Caco-2 (cell line): ENCODE results near the gene ERC2. TPM values are rescaled to one million over a fixed set of nuclear protein-coding genes. Genes with fewer than 3 reads are reported as not detected.

Experiments
- BruUV-seq: library from RNA; stranded (reverse); fragments of 400-500 nt; replicated peaks from 2 replicates; lab custom pipeline; 2021; lab: Mats Ljungman, UMichigan
- CTCF ChIA-PET: fragments of 300-600 bp; sonication (Branson Sonifier 250); formaldehyde crosslinking; loops from one replicate; lab custom pipeline; 2022; ENCODE audit warnings: antibody characterized with exemption; lab: Charles Lee
- POLR2A ChIA-PET: fragments of 300-600 bp; sonication (Branson Sonifier 250); formaldehyde crosslinking; loops from one replicate; lab custom pipeline; 2022; ENCODE audit warnings: antibody characterized with exemption; lab: Charles Lee
- DNase-seq, 2 experiments: peaks; one replicate each; pipeline versions ENCODE4 v3.0.0 to v3.0.0-alpha.2; 2020 to 2022
- H3K27me3 ChIP-seq: replicated peaks from 2 replicates; pipeline ENCODE4 v1.6.0; 2011; ENCODE audit warnings: low read length; ENCODE audit not compliant: control insufficient read depth, insufficient read depth
- H3K36me3 ChIP-seq: 2 replicates; pipeline ENCODE4 v1.5.1; 2011; ENCODE audit warnings: low read length; ENCODE audit not compliant: control insufficient read depth, insufficient read depth
- H3K4me1 ChIP-seq: fragments of 250-450 bp; sonication (Bioruptor Pico); 2 replicates; pipeline ENCODE4 v1.5.1; 2020; ENCODE audit warnings: mild to moderate bottlenecking
- H3K4me3 ChIP-seq: 2 replicates; pipeline ENCODE4 v1.5.1; 2011; ENCODE audit warnings: low read depth, mild to moderate bottlenecking, control low read depth, low read length
- H3K9me3 ChIP-seq: fragments of 250-450 bp; sonication (Bioruptor Pico); 2 replicates; pipeline ENCODE4 v1.5.1; 2020; ENCODE audit warnings: mild to moderate bottlenecking, moderate library complexity
- H3K27ac Mint-ChIP-seq: one replicate; pipeline ENCODE4 v1.8.0; 2022; ENCODE audit warnings: mixed read lengths; ENCODE audit not compliant: unreplicated experiment
- H3K27me3 Mint-ChIP-seq: one replicate; pipeline ENCODE4 v1.8.0; 2022; ENCODE audit warnings: mixed read lengths; ENCODE audit not compliant: insufficient read depth, unreplicated experiment
- H3K36me3 Mint-ChIP-seq: one replicate; pipeline ENCODE4 v1.8.0; 2022; ENCODE audit warnings: mild to moderate bottlenecking, mixed read lengths; ENCODE audit not compliant: insufficient read depth, unreplicated experiment
- H3K4me1 Mint-ChIP-seq: one replicate; pipeline ENCODE4 v1.8.0; 2022; ENCODE audit warnings: low read depth, mixed read lengths; ENCODE audit not compliant: unreplicated experiment
- H3K4me3 Mint-ChIP-seq: one replicate; pipeline ENCODE4 v1.8.0; 2022; ENCODE audit warnings: mild to moderate bottlenecking, moderate library complexity, mixed read lengths; ENCODE audit not compliant: unreplicated experiment
- H3K9me3 Mint-ChIP-seq: one replicate; pipeline ENCODE4 v1.8.0; 2022; ENCODE audit warnings: mixed read lengths; ENCODE audit not compliant: unreplicated experiment
- CTCF ChIP-seq, 2 experiments: fragments of 200-600 bp in 1 of 2; IDR thresholded peaks; 1 replicate in 1 of 2; 2 replicates in 1 of 2; pipeline versions ENCODE4 v1.5.1 to v1.8.0; 2011 to 2022; ENCODE audit warnings: antibody characterized with exemption in 1 of 2, control low read depth in 1 of 2, inconsistent platforms in 1 of 2, low read depth in 1 of 2, low read length in 1 of 2, mild to moderate bottlenecking in 1 of 2, moderate library complexity in 1 of 2; ENCODE audit not compliant: insufficient read depth in 1 of 2, severe bottlenecking in 1 of 2, unreplicated experiment in 1 of 2
- intact Hi-C: fragments of 100-400 bp; cut with micrococcal nuclease; formaldehyde crosslinking; loops from one replicate; pipeline ENCODE4 v1.10.0; 2022; ENCODE audit not compliant: unreplicated experiment
- total RNA-seq: library from RNA; stranded (reverse); gene quantifications from 2 replicates; pipeline ENCODE4 v1.2.3, GENCODE V29; 2022

Gene ERC2
- total RNA-seq, 1 experiment from 2014 or later = 0.54 TPM

GRCh38 chr3:55819005-55819404 lies 649.3 kb downstream of the ERC2 start:
- CTCF ChIA-PET = no interaction called here
- no peaks in the 10 kb centered on the region for H3K9me3 Mint-ChIP-seq
- H3K4me1 Mint-ChIP-seq = no peaks in the 10 kb centered on the region
- no peak for TF ChIP-seq CTCF (IDR thresholded peaks at IDR 0.05; ENCODE audit: insufficient read depth in 1 of 2, low read depth in 1 of 2, low read length in 1 of 2, severe bottlenecking in 1 of 2, unreplicated experiment in 1 of 2)
- DNase-seq = no peak
- POLR2A ChIA-PET = no interaction called here
- no peak overlapping the region for H3K27ac Mint-ChIP-seq
- no peaks in the 10 kb centered on the region for H3K27me3 ChIP-seq
- peaks cover 7% of the 10 kb centered on the region for H3K27me3 Mint-ChIP-seq
- H3K36me3 ChIP-seq = no peaks in the 10 kb centered on the region
- H3K36me3 Mint-ChIP-seq = no peaks in the 10 kb centered on the region
- BruUV-seq = no TSS peak
- H3K9me3 ChIP-seq = no peaks in the 10 kb centered on the region
- no peaks in the 10 kb centered on the region for H3K4me1 ChIP-seq
- no peak overlapping the region for H3K4me3 Mint-ChIP-seq
- no peak overlapping the region for H3K4me3 ChIP-seq
- intact Hi-C loops = no loop called here

GRCh38 chr3:55818485-55818884 lies 649.8 kb downstream of the ERC2 start:
- intact Hi-C loops = no loop called here
- ChIA-PET POLR2A (no interaction called here), CTCF (no interaction called here)
- DNase-seq = no peak
- BruUV-seq = no TSS peak
- Mint-ChIP-seq H3K27me3 (peaks cover 7% of the 10 kb centered on the region), H3K9me3 (no peaks in the 10 kb centered on the region), H3K27ac (no peak overlapping the region), H3K4me3 (no peak overlapping the region), H3K36me3 (no peaks in the 10 kb centered on the region), H3K4me1 (no peaks in the 10 kb centered on the region)
- TF ChIP-seq CTCF (IDR thresholded peaks at IDR 0.05; ENCODE audit: insufficient read depth in 1 of 2, low read depth in 1 of 2, low read length in 1 of 2, severe bottlenecking in 1 of 2, unreplicated experiment in 1 of 2) = no peak
- H3K9me3 ChIP-seq = no peaks in the 10 kb centered on the region
- no peaks in the 10 kb centered on the region for H3K27me3 ChIP-seq
- H3K36me3 ChIP-seq = no peaks in the 10 kb centered on the region
- no peaks in the 10 kb centered on the region for H3K4me1 ChIP-seq
- H3K4me3 ChIP-seq = no peak overlapping the region

- Histone ChIP-seq H3K4me1 (no peaks in the 10 kb centered on the region), H3K27me3 (no peaks in the 10 kb centered on the region), H3K4me3 (no peak overlapping the region), H3K36me3 (no peaks in the 10 kb centered on the region), H3K9me3 (no peaks in the 10 kb centered on the region)
- ChIA-PET CTCF (no interaction called here), POLR2A (no interaction called here)
- no peak for DNase-seq
- Mint-ChIP-seq H3K27ac (no peak overlapping the region), H3K27me3 (peaks cover 7% of the 10 kb centered on the region), H3K4me1 (no peaks in the 10 kb centered on the region), H3K4me3 (no peak overlapping the region), H3K36me3 (no peaks in the 10 kb centered on the region), H3K9me3 (no peaks in the 10 kb centered on the region)
- BruUV-seq = no TSS peak
- no peak for TF ChIP-seq CTCF (IDR thresholded peaks at IDR 0.05; ENCODE audit: insufficient read depth in 1 of 2, low read depth in 1 of 2, low read length in 1 of 2, severe bottlenecking in 1 of 2, unreplicated experiment in 1 of 2)
- intact Hi-C loops = no loop called here
Measured at GRCh38 chr3:55816794-55817576, 651.3 kb downstream of the ERC2 start.
